Urinary bladder (tissue), 4 donors: ENCODE measurements around the gene XYLT1. TPM values are rescaled to one million over a fixed set of nuclear protein-coding genes. Genes with fewer than 3 reads are reported as not detected.

Source experiments
- DNase-seq: peaks from one replicate; pipeline ENCODE4 v3.0.0-alpha.2; 2015; ENCODE audit errors: extremely low spot score
- H3K27ac ChIP-seq: one replicate; pipeline ENCODE4 v1.5.1; 2013; ENCODE audit warnings: low read depth, mild to moderate bottlenecking, moderate library complexity
- H3K36me3 ChIP-seq: one replicate; pipeline ENCODE4 v1.6.1; 2013; ENCODE audit warnings: mild to moderate bottlenecking, moderate library complexity; ENCODE audit not compliant: insufficient read depth
- H3K4me1 ChIP-seq: one replicate; pipeline ENCODE4 v1.6.1; 2013; ENCODE audit warnings: mild to moderate bottlenecking, moderate library complexity; ENCODE audit not compliant: insufficient read depth
- H3K4me3 ChIP-seq: one replicate; pipeline ENCODE4 v1.5.1; 2013; ENCODE audit warnings: low read depth, low read length
- WGBS: extraction: QIAGEN DNeasy Blood & Tissue Kit; methylation state at CpG from one replicate; pipeline ENCODE4 v1.1.7; 2013; 5-methylcytosine and 5-hydroxymethylcytosine counted together
- polyA plus RNA-seq: library from polyadenylated mRNA; stranded (reverse); fragments of 200-250 nt; gene quantifications from one replicate; pipeline ENCODE4 v1.2.3, GENCODE V29; 2013
- total RNA-seq: library from RNA; depleted of rRNA; stranded (reverse); fragments of >200 nt; gene quantifications from one replicate; pipeline ENCODE4 v1.2.3, GENCODE V29; 2014
- donor health status: healthy with polysubstance abuse.
- donor health status: healthy.

The XYLT1 gene
- total and polyA plus RNA-seq, 2 donors: 10.1 to 13.4 TPM

- Histone ChIP-seq H3K27ac (no peak overlapping the region), H3K36me3 (no peaks in the 10 kb centered on the region), H3K4me3 (no peak overlapping the region), H3K4me1 (no peaks in the 10 kb centered on the region)
- WGBS: 85% methylated on average over 7 of the region's 7 CpGs
- no peak for DNase-seq
Measured at GRCh38 chr16:17152311-17152710, 318.4 kb downstream of the XYLT1 start.

GRCh38 chr16:17151335-17151734 lies 319.4 kb downstream of the XYLT1 start:
- WGBS: 95% methylated on average over 5 of the region's 5 CpGs
- no peak for DNase-seq
- H3K36me3 ChIP-seq: no peaks in the 10 kb centered on the region
- H3K4me3 ChIP-seq: no peak overlapping the region
- no peaks in the 10 kb centered on the region for H3K4me1 ChIP-seq
- H3K27ac ChIP-seq: no peak overlapping the region

GRCh38 chr16:17149904-17150483 lies 320.8 kb downstream of the XYLT1 start:
- Histone ChIP-seq H3K27ac (no peak overlapping the region), H3K36me3 (no peaks in the 10 kb centered on the region), H3K4me1 (no peaks in the 10 kb centered on the region), H3K4me3 (no peak overlapping the region)
- no peak for DNase-seq
- 86% methylated on average over 7 of the region's 7 CpGs for WGBS

- 90% methylated on average over 3 of the region's 3 CpGs for WGBS
Measured at GRCh38 chr16:17147942-17148341, 322.8 kb downstream of the XYLT1 start.

GRCh38 chr16:17145029-17145428 lies 325.7 kb downstream of the XYLT1 start:
- WGBS: 98% methylated on average over 2 of the region's 2 CpGs
- no peak for DNase-seq
- H3K36me3 ChIP-seq: no peaks in the 10 kb centered on the region

More at GRCh38 chr16:17147942-17148341, 322.8 kb downstream of the XYLT1 start:
- Histone ChIP-seq H3K27ac (no peak overlapping the region), H3K4me3 (no peak overlapping the region), H3K4me1 (no peaks in the 10 kb centered on the region), H3K36me3 (no peaks in the 10 kb centered on the region)
- DNase-seq: no peak

DNA sequence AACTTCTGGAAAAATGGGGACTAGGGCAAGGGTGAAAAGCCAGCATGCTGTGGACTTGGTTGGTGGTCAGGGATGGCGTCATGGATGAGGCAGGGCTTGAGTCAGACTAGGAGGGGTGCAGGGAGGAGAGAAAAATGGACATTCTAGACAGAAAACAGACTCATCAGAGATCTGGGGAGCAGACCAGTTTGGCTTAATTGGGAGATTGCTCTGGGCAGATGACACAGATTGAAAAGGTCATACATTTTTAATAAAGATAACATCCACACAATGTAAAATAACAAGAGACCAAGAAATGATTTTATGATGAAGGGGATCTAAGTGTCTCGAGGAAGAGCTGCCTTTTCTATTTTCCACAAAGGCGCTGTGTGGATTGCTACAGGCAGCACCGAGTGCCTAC lies 326.3 kb downstream of the XYLT1 start:
- Histone ChIP-seq H3K27ac (no peak overlapping the region), H3K4me3 (no peak overlapping the region), H3K36me3 (no peaks in the 10 kb centered on the region), H3K4me1 (no peaks in the 10 kb centered on the region)
- WGBS: 93% methylated on average over 4 of the region's 4 CpGs
- no peak for DNase-seq

More at GRCh38 chr16:17145029-17145428, 325.7 kb downstream of the XYLT1 start:
- H3K4me1 ChIP-seq: no peaks in the 10 kb centered on the region
- H3K4me3 ChIP-seq: no peak overlapping the region
- no peak overlapping the region for H3K27ac ChIP-seq

- WGBS: 89% methylated on average over 8 of the region's 8 CpGs
- no peaks in the 10 kb centered on the region for H3K4me1 ChIP-seq
Measured at GRCh38 chr16:17143546-17144419, 327.0 kb downstream of the XYLT1 start.

GRCh38 chr16:17138801-17139200 lies 332.0 kb downstream of the XYLT1 start:
- DNase-seq: no peak
- 63% methylated on average over 4 of the region's 4 CpGs for WGBS
- no peak overlapping the region for H3K4me3 ChIP-seq
- no peak overlapping the region for H3K27ac ChIP-seq
- H3K36me3 ChIP-seq: no peaks in the 10 kb centered on the region
- H3K4me1 ChIP-seq: no peaks in the 10 kb centered on the region

More at GRCh38 chr16:17143546-17144419, 327.0 kb downstream of the XYLT1 start:
- no peak overlapping the region for H3K27ac ChIP-seq
- no peaks in the 10 kb centered on the region for H3K36me3 ChIP-seq
- no peak for DNase-seq
- H3K4me3 ChIP-seq: no peak overlapping the region

DNA sequence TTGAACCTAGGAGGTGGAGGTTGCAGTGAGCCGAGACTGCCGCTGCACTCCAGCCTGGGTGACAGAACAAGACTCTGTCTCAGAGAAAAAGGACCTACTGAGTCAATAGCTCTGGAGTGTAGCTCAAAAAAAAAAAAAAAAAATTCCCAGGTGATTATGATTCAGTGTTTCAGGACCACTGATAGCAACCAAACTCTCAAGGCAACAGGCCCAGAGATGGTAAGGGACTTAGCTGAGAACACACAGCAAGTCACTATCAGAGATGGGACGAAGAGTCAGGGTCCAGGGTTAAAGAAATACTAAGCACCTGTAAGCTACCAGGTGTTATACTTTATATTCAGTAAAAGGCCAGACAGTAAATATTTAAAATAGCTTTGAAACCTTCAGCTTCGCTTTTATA lies 335.3 kb downstream of the XYLT1 start:
- Histone ChIP-seq H3K4me3 (no peak overlapping the region), H3K4me1 (peaks cover 2% of the 10 kb centered on the region), H3K27ac (no peak overlapping the region), H3K36me3 (no peaks in the 10 kb centered on the region)
- no peak for DNase-seq
- 87% methylated on average over 4 of the region's 4 CpGs for WGBS

GRCh38 chr16:17134586-17134985 lies 336.2 kb downstream of the XYLT1 start:
- DNase-seq: no peak
- peaks cover 2% of the 10 kb centered on the region for H3K4me1 ChIP-seq
- 90% methylated on average over 10 of the region's 10 CpGs for WGBS
- H3K4me3 ChIP-seq: no peak overlapping the region
- no peak overlapping the region for H3K27ac ChIP-seq
- no peaks in the 10 kb centered on the region for H3K36me3 ChIP-seq

GRCh38 chr16:17133851-17134250 lies 336.9 kb downstream of the XYLT1 start:
- peaks cover 2% of the 10 kb centered on the region for H3K4me1 ChIP-seq
- no peak overlapping the region for H3K4me3 ChIP-seq
- H3K36me3 ChIP-seq: no peaks in the 10 kb centered on the region
- no peak overlapping the region for H3K27ac ChIP-seq
- WGBS: 96% methylated on average over 5 of the region's 5 CpGs
- no peak for DNase-seq

GRCh38 chr16:17131351-17131750 lies 339.4 kb downstream of the XYLT1 start:
- WGBS: 90% methylated on average over 6 of the region's 6 CpGs
- Histone ChIP-seq H3K4me3 (no peak overlapping the region), H3K36me3 (peaks cover 1% of the 10 kb centered on the region), H3K27ac (no peak overlapping the region), H3K4me1 (peaks cover 2% of the 10 kb centered on the region)
- DNase-seq: no peak

GRCh38 chr16:17130733-17131132 lies 340.0 kb downstream of the XYLT1 start:
- WGBS: 88% methylated on average over 6 of the region's 6 CpGs
- Histone ChIP-seq H3K36me3 (peaks cover 1% of the 10 kb centered on the region), H3K4me3 (no peak overlapping the region), H3K4me1 (peaks cover 2% of the 10 kb centered on the region), H3K27ac (no peak overlapping the region)
- no peak for DNase-seq

GRCh38 chr16:17129971-17130370 lies 340.8 kb downstream of the XYLT1 start:
- WGBS: 89% methylated on average over 5 of the region's 5 CpGs
- Histone ChIP-seq H3K36me3 (peaks cover 1% of the 10 kb centered on the region), H3K27ac (no peak overlapping the region), H3K4me3 (no peak overlapping the region), H3K4me1 (peaks cover 2% of the 10 kb centered on the region)
- DNase-seq: no peak
